ENCODE measurements around the gene SNX18. TPM values are rescaled to one million over a fixed set of nuclear protein-coding genes. Genes with fewer than 3 reads are reported as not detected.
"Not testable (repeated sequence)": the region's sequence is repeated elsewhere in the genome, so short reads cannot be mapped to it uniquely, and the experiment has no call there.

Gene SNX18
- total and polyA plus RNA-seq, 2 donors (not counting 1 experiment from before 2014, with no cell fraction given): 10.6 to 31.6 TPM

- H3K9ac ChIP-seq (ENCODE audit: low read length): no peak overlapping the region
- H3K79me2 ChIP-seq (ENCODE audit: control insufficient read depth, insufficient read depth, low read length): peaks cover 93% of the 10 kb centered on the region
- no peak overlapping the region for H3K27ac ChIP-seq (ENCODE audit: low read length in 2 of 2)
- no peak overlapping the region for H2AFZ ChIP-seq (ENCODE audit: insufficient read depth, low read depth, low read length, poor library complexity, severe bottlenecking)
- 94% methylated on average over 2 of the region's 4 CpGs for WGBS (ENCODE audit: insufficient coverage)
- POLR2A ChIA-PET: no interaction called here
- DNase-seq (no peak), ATAC-seq (ENCODE audit: low read depth) (no peak)
- TF ChIP-seq EZH2 (IDR thresholded peaks at IDR 0.05; ENCODE audit: borderline replicate concordance, insufficient read depth, low read depth, low read length, poor library complexity, severe bottlenecking) (no peak), CTCF (IDR thresholded peaks at IDR 0.05) (no peak)
- H3K36me3 ChIP-seq (replicated peaks in 1 of 2; ENCODE audit: control extremely low read depth in 1 of 2, control insufficient read depth in 1 of 2, extremely low read depth in 1 of 2, insufficient read depth in 2 of 2, low read length in 1 of 2): peaks cover 0 to 2% of the 10 kb centered on the region in 2 experiments
- no peak overlapping the region for H3K27ac Mint-ChIP-seq
- CTCF ChIA-PET: interaction anchor here (1.3 to 1.4 kb wide), 2 partner anchors 46 to 310 kb away, joined by 5 read pairs; no protein-coding TSS in a partner anchor
- no peaks in the 10 kb centered on the region for H3K27me3 ChIP-seq (replicated peaks in 1 of 4; ENCODE audit: control extremely low read depth in 1 of 4, control insufficient read depth in 3 of 4, insufficient read depth in 4 of 4, low read length in 3 of 4)
- peaks cover 0 to 9% (median 0%) of the 10 kb centered on the region in 3 donors for H3K9me3 ChIP-seq (ENCODE audit: control extremely low read depth in 1 of 3, control insufficient read depth in 2 of 3, insufficient read depth in 1 of 3, low read length in 2 of 3)
- H3K4me1 ChIP-seq (ENCODE audit: control insufficient read depth in 2 of 2, insufficient read depth in 2 of 2, low read length in 2 of 2): peaks cover 12 to 50% of the 10 kb centered on the region in 2 donors
- H3K9me3 Mint-ChIP-seq (ENCODE audit: insufficient read depth): no peaks in the 10 kb centered on the region
- H3K4me2 ChIP-seq (replicated peaks; ENCODE audit: low read depth, low read length, poor library complexity, severe bottlenecking): no peak overlapping the region
- peaks cover 93% of the 10 kb centered on the region for H4K20me1 ChIP-seq (ENCODE audit: control insufficient read depth, insufficient read depth, low read length, poor library complexity, severe bottlenecking)
- H3K4me1 Mint-ChIP-seq: peaks cover 72% of the 10 kb centered on the region
- intact Hi-C loops (cut with micrococcal nuclease): no loop called here
- no peak overlapping the region for H3K4me3 Mint-ChIP-seq
- H3K27me3 Mint-ChIP-seq: no peaks in the 10 kb centered on the region
- H3K4me3 ChIP-seq (ENCODE audit: control extremely low read depth in 1 of 5, extremely low read depth in 1 of 5, insufficient read depth in 1 of 5, low read depth in 2 of 5, low read length in 4 of 5): no peak overlapping the region
These were observed 17.7 kb downstream of the SNX18 start for GRCh38 chr5:54535149-54535844.

- H3K9me3 ChIP-seq (ENCODE audit: control extremely low read depth in 1 of 3, control insufficient read depth in 2 of 3, insufficient read depth in 1 of 3, low read length in 2 of 3); H3K9ac ChIP-seq (ENCODE audit: low read length); H3K27me3 ChIP-seq (replicated peaks in 1 of 4; ENCODE audit: control extremely low read depth in 1 of 4, control insufficient read depth in 3 of 4, insufficient read depth in 4 of 4, low read length in 3 of 4); ATAC-seq (ENCODE audit: low read depth); DNase-seq; intact Hi-C loops (cut with micrococcal nuclease); H3K36me3 ChIP-seq (replicated peaks in 1 of 2; ENCODE audit: control extremely low read depth in 1 of 2, control insufficient read depth in 1 of 2, extremely low read depth in 1 of 2, insufficient read depth in 2 of 2, low read length in 1 of 2); H3K4me3 ChIP-seq (ENCODE audit: control extremely low read depth in 1 of 5, extremely low read depth in 1 of 5, insufficient read depth in 1 of 5, low read depth in 2 of 5, low read length in 4 of 5); H3K4me3 Mint-ChIP-seq; H3K4me2 ChIP-seq (replicated peaks; ENCODE audit: low read depth, low read length, poor library complexity, severe bottlenecking); H3K27me3 Mint-ChIP-seq; H2AFZ ChIP-seq (ENCODE audit: insufficient read depth, low read depth, low read length, poor library complexity, severe bottlenecking); POLR2A ChIA-PET; H3K9me3 Mint-ChIP-seq (ENCODE audit: insufficient read depth); H3K27ac ChIP-seq (ENCODE audit: low read length in 2 of 2): not testable (repeated sequence)
- Histone ChIP-seq H3K79me2 (ENCODE audit: control insufficient read depth, insufficient read depth, low read length) (peaks cover 94% of the 10 kb centered on the region), H3K4me1 (ENCODE audit: control insufficient read depth in 2 of 2, insufficient read depth in 2 of 2, low read length in 2 of 2) (peaks cover 15 to 48% of the 10 kb centered on the region in 2 donors), H4K20me1 (ENCODE audit: control insufficient read depth, insufficient read depth, low read length, poor library complexity, severe bottlenecking) (peaks cover 93% of the 10 kb centered on the region)
- peak overlapping the region; percentile 46 for H3K27ac Mint-ChIP-seq
- CTCF ChIA-PET: interaction anchor here (1.3 kb wide), 1 partner anchor 47 kb away, joined by 5 read pairs; no protein-coding TSS in a partner anchor
- peaks cover 72% of the 10 kb centered on the region for H3K4me1 Mint-ChIP-seq
- no CpG with 5 or more reads among the region's 6 CpGs for WGBS (ENCODE audit: insufficient coverage)
These were observed 18.8 kb downstream of the SNX18 start for GRCh38 chr5:54536375-54536774.

- ATAC-seq (ENCODE audit: low read depth); POLR2A ChIA-PET; H2AFZ ChIP-seq (ENCODE audit: insufficient read depth, low read depth, low read length, poor library complexity, severe bottlenecking); DNase-seq; H3K27me3 Mint-ChIP-seq; H3K9ac ChIP-seq (ENCODE audit: low read length); H3K27me3 ChIP-seq (replicated peaks in 1 of 4; ENCODE audit: control extremely low read depth in 1 of 4, control insufficient read depth in 3 of 4, insufficient read depth in 4 of 4, low read length in 3 of 4); H3K4me2 ChIP-seq (replicated peaks; ENCODE audit: low read depth, low read length, poor library complexity, severe bottlenecking); H3K36me3 ChIP-seq (replicated peaks in 1 of 2; ENCODE audit: control extremely low read depth in 1 of 2, control insufficient read depth in 1 of 2, extremely low read depth in 1 of 2, insufficient read depth in 2 of 2, low read length in 1 of 2); H3K4me3 ChIP-seq (ENCODE audit: control extremely low read depth in 1 of 5, extremely low read depth in 1 of 5, insufficient read depth in 1 of 5, low read depth in 2 of 5, low read length in 4 of 5); H3K27ac ChIP-seq (ENCODE audit: low read length in 2 of 2); H3K9me3 ChIP-seq (ENCODE audit: control extremely low read depth in 1 of 3, control insufficient read depth in 2 of 3, insufficient read depth in 1 of 3, low read length in 2 of 3); intact Hi-C loops (cut with micrococcal nuclease); H3K9me3 Mint-ChIP-seq (ENCODE audit: insufficient read depth): not testable (repeated sequence)
- Histone ChIP-seq H3K79me2 (ENCODE audit: control insufficient read depth, insufficient read depth, low read length) (peaks cover 94% of the 10 kb centered on the region), H4K20me1 (ENCODE audit: control insufficient read depth, insufficient read depth, low read length, poor library complexity, severe bottlenecking) (peaks cover 94% of the 10 kb centered on the region), H3K4me1 (ENCODE audit: control insufficient read depth in 2 of 2, insufficient read depth in 2 of 2, low read length in 2 of 2) (peaks cover 12 to 45% of the 10 kb centered on the region in 2 donors)
- CTCF ChIA-PET: interaction anchor here (1.7 to 3.1 kb wide), 2 partner anchors 15 to 309 kb away, joined by 4 to 14 read pairs; no protein-coding TSS in a partner anchor
- Mint-ChIP-seq H3K4me1 (peaks cover 72% of the 10 kb centered on the region), H3K27ac (peak overlapping the region; percentile 80), H3K4me3 (peak overlapping the region; percentile 12)
- 100% methylated on average over 2 of the region's 4 CpGs for WGBS (ENCODE audit: insufficient coverage)
These were observed 19.3 kb downstream of the SNX18 start for GRCh38 chr5:54536861-54537260.
